GM12874 (cell line): Measurements from ENCODE around the gene PHLDA1.

Experiments used
- TF ChIP-seq, protein P1 (sequence below): IDR thresholded peaks from 2 replicates; pipeline ENCODE4 v1.5.1; 2011; ENCODE audit warnings: low read depth, mild to moderate bottlenecking, control low read depth, low read length, moderate library complexity; ENCODE audit not compliant: insufficient read depth

The PHLDA1 gene

DNA sequence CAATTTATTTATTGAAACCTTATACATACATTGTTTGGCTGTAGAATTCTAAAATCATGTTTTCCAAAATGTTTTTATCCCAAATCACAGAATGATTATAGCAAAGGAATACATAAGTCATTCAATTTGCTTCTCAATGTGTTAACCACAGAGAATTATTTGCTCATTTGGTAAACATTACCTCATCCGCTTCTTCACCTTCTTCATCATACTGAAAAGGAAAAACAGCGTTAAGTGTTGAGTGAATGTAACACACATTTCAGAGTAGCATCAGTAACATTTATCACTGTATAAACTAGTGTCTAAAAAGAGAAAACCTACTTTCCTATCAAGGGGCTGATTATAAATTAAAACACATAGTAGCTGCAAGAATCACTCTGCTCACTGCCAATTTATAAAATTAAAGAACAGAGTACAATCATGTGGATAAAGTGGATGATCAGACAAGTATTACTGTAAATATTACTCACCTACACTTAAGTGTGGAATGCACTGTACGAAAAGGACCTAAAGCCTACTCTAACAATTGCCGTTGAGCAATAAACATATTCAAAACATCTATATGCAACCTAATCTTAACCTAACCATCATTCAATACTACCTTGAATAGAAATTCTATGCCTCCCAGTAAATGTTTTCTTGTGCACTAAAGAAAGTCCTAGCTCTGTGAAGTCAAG is 18.1 kb upstream of the PHLDA1 start:
- TF ChIP-seq, protein P1, sequence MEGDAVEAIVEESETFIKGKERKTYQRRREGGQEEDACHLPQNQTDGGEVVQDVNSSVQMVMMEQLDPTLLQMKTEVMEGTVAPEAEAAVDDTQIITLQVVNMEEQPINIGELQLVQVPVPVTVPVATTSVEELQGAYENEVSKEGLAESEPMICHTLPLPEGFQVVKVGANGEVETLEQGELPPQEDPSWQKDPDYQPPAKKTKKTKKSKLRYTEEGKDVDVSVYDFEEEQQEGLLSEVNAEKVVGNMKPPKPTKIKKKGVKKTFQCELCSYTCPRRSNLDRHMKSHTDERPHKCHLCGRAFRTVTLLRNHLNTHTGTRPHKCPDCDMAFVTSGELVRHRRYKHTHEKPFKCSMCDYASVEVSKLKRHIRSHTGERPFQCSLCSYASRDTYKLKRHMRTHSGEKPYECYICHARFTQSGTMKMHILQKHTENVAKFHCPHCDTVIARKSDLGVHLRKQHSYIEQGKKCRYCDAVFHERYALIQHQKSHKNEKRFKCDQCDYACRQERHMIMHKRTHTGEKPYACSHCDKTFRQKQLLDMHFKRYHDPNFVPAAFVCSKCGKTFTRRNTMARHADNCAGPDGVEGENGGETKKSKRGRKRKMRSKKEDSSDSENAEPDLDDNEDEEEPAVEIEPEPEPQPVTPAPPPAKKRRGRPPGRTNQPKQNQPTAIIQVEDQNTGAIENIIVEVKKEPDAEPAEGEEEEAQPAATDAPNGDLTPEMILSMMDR = no peak

GRCh38 chr12:76047742-76048141 is 16.2 kb upstream of the PHLDA1 start:
- TF ChIP-seq, protein P1 = no peak

DNA sequence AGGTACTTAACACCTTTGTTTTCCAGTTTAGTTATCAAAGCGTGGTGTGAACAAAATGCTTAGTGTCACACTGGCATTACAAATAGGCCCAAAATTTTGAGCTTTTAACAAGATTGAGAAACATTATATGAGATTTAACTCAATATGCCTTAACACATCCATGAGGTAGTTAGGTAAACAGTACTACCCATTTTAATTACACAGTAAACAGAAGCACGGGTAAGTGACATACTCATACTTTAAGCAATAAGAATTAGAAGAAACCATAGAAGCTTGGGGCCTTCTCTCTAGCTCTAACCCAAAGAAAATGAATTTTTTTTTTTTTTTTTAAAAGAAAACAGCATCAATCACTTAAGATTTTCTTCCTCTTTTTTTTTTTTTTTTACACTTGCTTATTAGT is 15.5 kb upstream of the PHLDA1 start:
- TF ChIP-seq, protein P1 = no peak

DNA sequence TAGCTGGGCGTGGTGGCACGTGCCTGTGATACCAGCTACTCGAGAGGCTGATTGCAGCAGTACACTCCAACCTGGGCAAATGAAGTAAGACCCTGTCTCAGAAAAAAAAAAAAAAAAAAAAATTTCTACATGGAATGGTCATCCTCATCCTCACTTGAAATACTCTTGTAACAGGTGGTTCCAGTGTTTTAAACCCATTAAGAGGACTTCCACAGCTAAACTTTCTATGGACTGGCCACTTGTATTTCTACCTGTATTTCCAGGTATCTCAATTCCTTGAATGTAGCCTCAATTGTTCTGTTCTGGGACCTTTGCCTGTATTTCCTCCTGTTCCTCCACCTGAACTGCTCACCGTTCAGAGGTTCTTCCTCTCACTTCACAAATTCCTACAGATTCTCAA is 11.8 kb upstream of the PHLDA1 start:
- TF ChIP-seq, protein P1 = no peak

GRCh38 chr12:76042147-76042546 is 10.6 kb upstream of the PHLDA1 start:
- TF ChIP-seq, protein P1 = no peak

GRCh38 chr12:76041406-76041805 is 9.8 kb upstream of the PHLDA1 start:
- TF ChIP-seq, protein P1 = no peak

DNA sequence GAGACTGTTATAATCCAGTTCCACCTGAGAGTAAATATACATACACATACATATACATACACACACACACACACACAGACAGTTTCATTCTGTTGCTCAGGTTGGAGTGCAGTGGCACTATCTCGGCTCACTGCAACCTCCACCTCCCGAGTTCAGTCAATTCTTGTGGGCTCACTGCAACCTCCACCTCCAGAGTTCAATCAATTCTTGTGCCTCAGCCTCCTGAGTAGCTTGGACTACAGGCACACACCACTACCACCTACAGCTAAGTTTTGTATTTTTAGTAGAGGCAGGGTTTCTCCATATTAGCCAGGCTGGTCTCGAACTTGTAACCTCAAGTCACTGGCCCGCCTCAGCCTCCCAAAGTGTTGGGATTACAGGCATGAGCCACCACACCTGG is 8.9 kb upstream of the PHLDA1 start:
- TF ChIP-seq, protein P1 = no peak

GRCh38 chr12:76038176-76038575 is 6.6 kb upstream of the PHLDA1 start:
- TF ChIP-seq, protein P1 = no peak
